Activated CD8-positive, alpha-beta memory T cell treated with anti-CD3 and anti-CD28 coated beads, Interleukin-2, amount 50 U/mL, for 48 hours (primary cell): Measurements from ENCODE around the gene TBC1D10B.
"Not testable (repeated sequence)": the region's sequence is repeated elsewhere in the genome, so short reads cannot be mapped to it uniquely, and the experiment has no call there.

Experiments used
- DNase-seq: peaks from one replicate; pipeline ENCODE4 v3.0.0-alpha.2; 2020

The TBC1D10B gene

GRCh38 chr16:30354423-30355143 is 15.7 kb downstream of the TBC1D10B start:
- no peak for DNase-seq

- DNase-seq, result no peak
Measured at GRCh38 chr16:30353438-30354129, 16.7 kb downstream of the TBC1D10B start.

- no peak for DNase-seq
Measured at GRCh38 chr16:30352488-30353401, 17.5 kb downstream of the TBC1D10B start.

GRCh38 chr16:30351586-30352419 is 18.5 kb downstream of the TBC1D10B start:
- no peak for DNase-seq

- no peak for DNase-seq
Measured at GRCh38 chr16:30351001-30351441, 19.3 kb downstream of the TBC1D10B start.

- no peak for DNase-seq
Measured at GRCh38 chr16:30350134-30350871, 20.0 kb downstream of the TBC1D10B start.

- no peak for DNase-seq
Measured at GRCh38 chr16:30349675-30350074, 20.6 kb downstream of the TBC1D10B start.

GRCh38 chr16:30348929-30349328 is 21.4 kb downstream of the TBC1D10B start:
- DNase-seq, result no peak

- no peak for DNase-seq
Measured at GRCh38 chr16:30348113-30348512, 22.2 kb downstream of the TBC1D10B start.

- no peak for DNase-seq
Measured at GRCh38 chr16:30346286-30346685, 24.0 kb downstream of the TBC1D10B start.

- not testable (repeated sequence) for DNase-seq
Measured at GRCh38 chr16:30343491-30343820, 26.8 kb downstream of the TBC1D10B start.

GRCh38 chr16:30342751-30343490 is 27.4 kb downstream of the TBC1D10B start:
- DNase-seq, result no peak

GRCh38 chr16:30341971-30342370 is 28.3 kb downstream of the TBC1D10B start:
- DNase-seq, result not testable (repeated sequence)

- DNase-seq, result no peak
Measured at GRCh38 chr16:30340621-30341020, 29.7 kb downstream of the TBC1D10B start.

GRCh38 chr16:30338715-30339114 is 31.6 kb downstream of the TBC1D10B start:
- DNase-seq, result not testable (repeated sequence)

- not testable (repeated sequence) for DNase-seq
Measured at GRCh38 chr16:30337964-30338357, 32.3 kb downstream of the TBC1D10B start.

- peak; percentile 64 for DNase-seq
Measured at GRCh38 chr16:30335598-30336474, 34.5 kb downstream of the TBC1D10B start.

- peak; percentile 90 for DNase-seq
Measured at GRCh38 chr16:30335028-30335597, 35.2 kb downstream of the TBC1D10B start.

GRCh38 chr16:30334473-30334989 is 35.8 kb downstream of the TBC1D10B start:
- peak; percentile 87 for DNase-seq
